HCT116 (cell line): ENCODE data around the gene ERP29. TPM values are rescaled to one million over a fixed set of nuclear protein-coding genes. Genes with fewer than 3 reads are reported as not detected.

Experiments
- ATAC-seq: fragments of 200-7000 bp; cut with Tn5 transposase; 2 replicates; pipeline ENCODE4 v1.9.1; 2020; ENCODE audit warnings: mild to moderate bottlenecking, moderate library complexity
- BruUV-seq: library from RNA; stranded (reverse); fragments of 400-500 nt; replicated peaks from 2 replicates; lab custom pipeline; 2021; lab: Mats Ljungman, UMichigan
- CTCF ChIA-PET: fragments of 300-600 bp; sonication (Branson Sonifier 250); formaldehyde crosslinking; loops from one replicate; lab custom pipeline; 2021; ENCODE audit warnings: antibody characterized with exemption; lab: Charles Lee
- POLR2A ChIA-PET: fragments of 300-600, 350-600 bp; sonication (Branson Sonifier 250); formaldehyde crosslinking; loops from one replicate; lab custom pipeline; 2021; ENCODE audit warnings: antibody characterized with exemption; lab: Charles Lee
- RAD21 ChIA-PET, 2 experiments: fragments of 300-600 bp; sonication (Branson Sonifier 250); formaldehyde crosslinking; loops; one replicate each; lab custom pipeline; 2023; ENCODE audit warnings: low total read pairs in 2 of 2; ENCODE audit not compliant: uncharacterized antibody in 2 of 2, unreplicated experiment in 2 of 2, low non-redundant PET in 1 of 2; lab: Charles Lee
- DNase-seq: peaks from one replicate; pipeline ENCODE4 v3.0.0-alpha.2; 2010; ENCODE audit warnings: low read depth, low spot score
- H2AFZ ChIP-seq: fragments of 200-600 bp; shearing (Covaris generic), sonication (generic); 2 replicates; pipeline ENCODE4 v1.6.1; 2017; ENCODE audit warnings: low read depth, mixed run types, mixed read lengths, antibody characterized with exemption, low read length; ENCODE audit not compliant: poor library complexity, severe bottlenecking
- H3K27ac ChIP-seq: 2 replicates; pipeline ENCODE4 v1.5.1; 2012; ENCODE audit warnings: low read depth, low read length
- H3K27me3 ChIP-seq: fragments of 200-600 bp; sonication (generic); 2 replicates; pipeline ENCODE4 v1.6.1; 2016; ENCODE audit warnings: mixed run types, low read length, mixed read lengths; ENCODE audit not compliant: insufficient read depth
- H3K36me3 ChIP-seq, 2 experiments: fragments of 200-500 bp in 1 of 2; fragments of 200-600 bp in 1 of 2; sonication (Bioruptor generic) in 1 of 2; sonication (generic) in 1 of 2; 2 replicates each; pipeline versions ENCODE4 v1.5.1 to v1.6.1; 2014 to 2016; ENCODE audit warnings: low read length in 2 of 2, inconsistent platforms in 1 of 2, mixed read lengths in 1 of 2, mixed run types in 1 of 2; ENCODE audit not compliant: insufficient read depth in 2 of 2, control insufficient read depth in 1 of 2
- H3K4me1 ChIP-seq, 2 experiments: fragments of 200-600 bp in 1 of 2; sonication (generic) in 1 of 2; 2 replicates each; pipeline versions ENCODE4 v1.5.1 to v1.6.1; 2012 to 2017; ENCODE audit warnings: low read length in 2 of 2, inconsistent platforms in 1 of 2, mild to moderate bottlenecking in 1 of 2, mixed read lengths in 1 of 2, mixed run types in 1 of 2, moderate library complexity in 1 of 2; ENCODE audit not compliant: insufficient read depth in 2 of 2, control insufficient read depth in 1 of 2
- H3K4me2 ChIP-seq: fragments of 200-600 bp; sonication (generic); 2 replicates; pipeline ENCODE4 v1.6.1; 2017; ENCODE audit warnings: mixed run types, low read length, mixed read lengths
- H3K4me3 ChIP-seq, 2 experiments: fragments of 200-600 bp in 1 of 2; sonication (generic) in 1 of 2; replicated peaks in 1 of 2; 2 replicates each; pipeline ENCODE4 v1.5.1; 2011 to 2016; ENCODE audit warnings: low read length in 2 of 2, control low read depth in 1 of 2, low read depth in 1 of 2, mild to moderate bottlenecking in 1 of 2, mixed read lengths in 1 of 2, mixed run types in 1 of 2
- H3K79me2 ChIP-seq: fragments of 200-600 bp; sonication (generic); 2 replicates; pipeline ENCODE4 v1.6.1; 2017; ENCODE audit warnings: mild to moderate bottlenecking, mixed run types, low read length, moderate library complexity, mixed read lengths; ENCODE audit not compliant: insufficient read depth
- H3K9ac ChIP-seq: fragments of 200-600 bp; sonication (generic); 2 replicates; pipeline ENCODE4 v1.6.1; 2016; ENCODE audit warnings: low read length, mixed read lengths
- H3K9me2 ChIP-seq: fragments of 200-600 bp; sonication (generic), shearing (Covaris generic); 2 replicates; pipeline ENCODE4 v1.6.1; 2017; ENCODE audit warnings: mixed run types, mild to moderate bottlenecking, moderate library complexity; ENCODE audit not compliant: insufficient read depth
- H3K9me3 ChIP-seq, 2 experiments: fragments of 200-500 bp in 1 of 2; fragments of 200-600 bp in 1 of 2; sonication (Bioruptor generic) in 1 of 2; sonication (generic) in 1 of 2; 2 replicates each; pipeline ENCODE4 v1.6.1; 2014 to 2017; ENCODE audit warnings: low read length in 2 of 2, mixed read lengths in 2 of 2, inconsistent platforms in 1 of 2, low read depth in 1 of 2, mild to moderate bottlenecking in 1 of 2, mixed run types in 1 of 2, moderate library complexity in 1 of 2; ENCODE audit not compliant: control insufficient read depth in 1 of 2, insufficient read depth in 1 of 2
- H4K20me1 ChIP-seq: fragments of 200-600 bp; sonication (generic), shearing (Covaris generic); 2 replicates; pipeline ENCODE4 v1.6.1; 2017; ENCODE audit warnings: mixed run types, mild to moderate bottlenecking, moderate library complexity; ENCODE audit not compliant: insufficient read depth
- CBX3 ChIP-seq: IDR thresholded peaks from 2 replicates; pipeline ENCODE4 v1.6.1; 2012; ENCODE audit warnings: low read depth
- EGR1 ChIP-seq: IDR thresholded peaks from 2 replicates; pipeline ENCODE4 v1.6.1; 2012; ENCODE audit warnings: low read depth
- EZH2 ChIP-seq: fragments of 200-600 bp; sonication (generic); IDR thresholded peaks from 2 replicates; pipeline ENCODE4 v1.6.1; 2017; ENCODE audit warnings: antibody characterized with exemption, mixed run types
- EZH2phosphoT487 ChIP-seq: fragments of 200-600 bp; IDR thresholded peaks from 2 replicates; pipeline ENCODE4 v1.6.1; 2018; ENCODE audit warnings: antibody characterized with exemption, borderline replicate concordance
- MAX ChIP-seq: IDR thresholded peaks from 2 replicates; pipeline ENCODE4 v1.6.1; 2012
- POLR2A ChIP-seq: IDR thresholded peaks from 2 replicates; pipeline ENCODE4 v1.7.0; 2011; ENCODE audit warnings: borderline replicate concordance; ENCODE audit not compliant: insufficient read depth, insufficient read length; ENCODE audit errors: extremely low read depth
- RAD21 ChIP-seq: IDR thresholded peaks from 2 replicates; pipeline ENCODE4 v1.6.1; 2012; ENCODE audit warnings: low read depth, mild to moderate bottlenecking
- SIN3A ChIP-seq: IDR thresholded peaks from 2 replicates; pipeline ENCODE4 v1.6.1; 2012; ENCODE audit warnings: low read depth
- SRF ChIP-seq: IDR thresholded peaks from 2 replicates; pipeline ENCODE4 v1.6.1; 2012; ENCODE audit warnings: low read depth
- ZBTB33 ChIP-seq: IDR thresholded peaks from 2 replicates; pipeline ENCODE4 v1.6.1; 2011; ENCODE audit warnings: mild to moderate bottlenecking, low read length, moderate library complexity; ENCODE audit not compliant: insufficient replicate concordance; ENCODE audit errors: extremely low read depth
- ZNF274 ChIP-seq: fragments of 200-500 bp; sonication (Bioruptor generic); IDR thresholded peaks from 2 replicates; pipeline ENCODE4 v1.6.1; 2014; ENCODE audit warnings: mild to moderate bottlenecking, low read depth, low read length, inconsistent platforms
- intact Hi-C: fragments of 100-400 bp; cut with micrococcal nuclease; formaldehyde crosslinking; loops from 2 replicates; pipeline ENCODE4 v1.10.0; 2022
- total RNA-seq: library from RNA; stranded (reverse); gene quantifications from one replicate; pipeline ENCODE4 v1.2.1, GENCODE V29; 2021; ENCODE audit not compliant: unreplicated experiment

The ERP29 gene
- total RNA-seq, 1 experiment from 2014 or later = 130 TPM

DNA sequence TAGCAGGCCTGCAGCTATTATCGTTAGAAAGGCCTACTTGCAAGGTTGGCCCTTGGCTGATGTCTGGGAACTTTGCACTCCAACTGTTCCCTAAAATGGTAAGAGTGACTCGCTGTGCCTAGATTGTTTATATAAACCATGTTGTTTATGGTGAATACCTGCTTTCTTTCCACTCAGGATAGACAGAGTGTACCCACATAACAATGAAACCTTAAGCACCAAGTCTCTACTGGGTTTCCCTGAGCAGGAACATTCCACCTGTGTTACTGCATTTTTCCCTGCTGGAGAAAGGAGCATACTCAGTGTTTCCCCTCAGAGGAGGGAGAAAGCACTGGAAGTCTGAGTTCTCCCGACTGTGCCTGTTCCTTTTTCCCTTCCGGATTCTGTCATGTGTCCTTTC lies 32.8 kb downstream of the ERP29 start:
- TF ChIP-seq CBX3 (no peak), POLR2A (no peak), RAD21 (no peak), EGR1 (no peak), EZH2 (no peak), ZBTB33 (no peak), ZNF274 (no peak), EZH2phosphoT487 (no peak), SIN3A (no peak)
- Histone ChIP-seq H3K4me1 (no peaks in the 10 kb centered on the region), H3K36me3 (peaks cover 64 to 68% of the 10 kb centered on the region in 2 experiments), H4K20me1 (no peaks in the 10 kb centered on the region; the same call in 1 of the 2 replicates), H3K9ac (no peak overlapping the region), H3K9me2 (no peaks in the 10 kb centered on the region), H3K9me3 (no peaks in the 10 kb centered on the region), H3K4me3 (no peak overlapping the region), H3K27ac (no peak overlapping the region), H3K79me2 (peaks cover 33% of the 10 kb centered on the region), H3K27me3 (no peaks in the 10 kb centered on the region), H3K4me2 (no peak overlapping the region), H2AFZ (no peak overlapping the region)
- intact Hi-C loops = no loop called here
- CTCF ChIA-PET = no interaction called here
- RAD21 ChIA-PET = no interaction called here
- no peak for ATAC-seq
- DNase-seq = no peak
- no TSS peak for BruUV-seq
- POLR2A ChIA-PET = no interaction called here

DNA sequence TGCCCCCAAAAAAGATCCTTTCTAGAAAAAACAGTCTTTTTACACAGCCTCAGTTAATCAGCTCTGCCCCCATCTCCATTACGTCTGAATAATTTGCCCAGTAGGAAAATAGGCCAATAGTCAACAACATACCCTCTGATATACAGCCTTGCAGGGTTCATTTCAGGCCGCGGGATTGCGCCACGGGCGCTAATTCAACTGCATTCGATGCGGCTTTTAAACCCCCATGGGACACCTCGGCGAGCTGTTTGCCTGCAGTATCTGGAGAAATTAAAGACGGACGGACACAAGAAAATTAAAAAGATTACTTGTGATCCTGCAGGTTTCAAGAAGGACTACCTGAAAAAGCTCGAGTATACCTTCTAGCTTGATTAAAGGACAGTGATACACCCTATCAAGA lies 36.1 kb downstream of the ERP29 start:
- Histone ChIP-seq H4K20me1 (peaks cover 17% of the 10 kb centered on the region; the same call in 1 of the 2 replicates), H3K4me3 (no peak overlapping the region), H3K4me1 (no peaks in the 10 kb centered on the region), H3K9me3 (no peaks in the 10 kb centered on the region), H3K79me2 (peaks cover 64% of the 10 kb centered on the region), H2AFZ (no peak overlapping the region), H3K9me2 (no peaks in the 10 kb centered on the region), H3K9ac (no peak overlapping the region), H3K4me2 (no peak overlapping the region), H3K27me3 (no peaks in the 10 kb centered on the region), H3K27ac (no peak overlapping the region), H3K36me3 (peaks cover 66 to 74% of the 10 kb centered on the region in 2 experiments)
- no peak for ATAC-seq
- no peak for DNase-seq
- RAD21 ChIA-PET = no interaction called here
- TF ChIP-seq MAX (no peak), SRF (no peak), EGR1 (no peak)
- BruUV-seq = no TSS peak
- POLR2A ChIA-PET = no interaction called here
- CTCF ChIA-PET = no interaction called here
- intact Hi-C loops = no loop called here
